Glutamatergic neuron (in vitro differentiated cells): Measurements from ENCODE around the gene KRTAP20-3. TPM values are rescaled to one million over a fixed set of nuclear protein-coding genes. Genes with fewer than 3 reads are reported as not detected.

ENCODE experiments used
- DNase-seq: peaks from one replicate; pipeline ENCODE4 v3.0.0; 2022
- H3K27ac Mint-ChIP-seq: one replicate; pipeline ENCODE4 v1.8.0; 2020; ENCODE audit warnings: mild to moderate bottlenecking, mixed read lengths, inconsistent platforms; ENCODE audit not compliant: unreplicated experiment
- H3K27me3 Mint-ChIP-seq: one replicate; pipeline ENCODE4 v1.8.0; 2020; ENCODE audit warnings: mild to moderate bottlenecking, moderate library complexity, mixed read lengths, inconsistent platforms; ENCODE audit not compliant: unreplicated experiment
- H3K36me3 Mint-ChIP-seq: one replicate; pipeline ENCODE4 v1.8.0; 2020; ENCODE audit warnings: mild to moderate bottlenecking, mixed read lengths, inconsistent platforms; ENCODE audit not compliant: unreplicated experiment
- H3K4me1 Mint-ChIP-seq: one replicate; pipeline ENCODE4 v1.8.0; 2020; ENCODE audit warnings: mild to moderate bottlenecking, low read depth, mixed read lengths, inconsistent platforms; ENCODE audit not compliant: unreplicated experiment
- H3K4me3 Mint-ChIP-seq: one replicate; pipeline ENCODE4 v1.8.0; 2020; ENCODE audit warnings: mild to moderate bottlenecking, mixed read lengths, inconsistent platforms; ENCODE audit not compliant: unreplicated experiment
- H3K9me3 Mint-ChIP-seq: one replicate; pipeline ENCODE4 v1.8.0; 2020; ENCODE audit warnings: mild to moderate bottlenecking, moderate library complexity, mixed read lengths, inconsistent platforms; ENCODE audit not compliant: unreplicated experiment
- CTCF ChIP-seq: fragments of 200-600 bp; sonication (generic); IDR thresholded peaks from one replicate; pipeline ENCODE4 v1.5.0; 2021; ENCODE audit not compliant: partially characterized antibody, unreplicated experiment
- total RNA-seq: library from RNA; stranded (reverse); fragmentation: NEBNext Ultra II Directional; extraction: Animal tissue kit (Norgen Biotek cat#: 25700); gene quantifications from one replicate; pipeline ENCODE4 v1.2.1, GENCODE V29; 2021; ENCODE audit not compliant: unreplicated experiment

The KRTAP20-3 gene
- total RNA-seq, 1 donor from 2014 or later, result not detected

- Mint-ChIP-seq H3K36me3 (no peaks in the 10 kb centered on the region), H3K4me1 (no peaks in the 10 kb centered on the region), H3K9me3 (no peaks in the 10 kb centered on the region), H3K27me3 (no peaks in the 10 kb centered on the region), H3K27ac (no peak overlapping the region), H3K4me3 (no peak overlapping the region)
- TF ChIP-seq CTCF, result no peak
- no peak for DNase-seq
Observed at GRCh38 chr21:30638686-30639085, 4.0 kb upstream of the KRTAP20-3 start.

GRCh38 chr21:30646904-30647414 is 4.3 kb downstream of the KRTAP20-3 start:
- Mint-ChIP-seq H3K4me3 (no peak overlapping the region), H3K27ac (no peak overlapping the region), H3K9me3 (no peaks in the 10 kb centered on the region), H3K36me3 (no peaks in the 10 kb centered on the region), H3K27me3 (no peaks in the 10 kb centered on the region), H3K4me1 (no peaks in the 10 kb centered on the region)
- no peak for TF ChIP-seq CTCF
- no peak for DNase-seq

DNA sequence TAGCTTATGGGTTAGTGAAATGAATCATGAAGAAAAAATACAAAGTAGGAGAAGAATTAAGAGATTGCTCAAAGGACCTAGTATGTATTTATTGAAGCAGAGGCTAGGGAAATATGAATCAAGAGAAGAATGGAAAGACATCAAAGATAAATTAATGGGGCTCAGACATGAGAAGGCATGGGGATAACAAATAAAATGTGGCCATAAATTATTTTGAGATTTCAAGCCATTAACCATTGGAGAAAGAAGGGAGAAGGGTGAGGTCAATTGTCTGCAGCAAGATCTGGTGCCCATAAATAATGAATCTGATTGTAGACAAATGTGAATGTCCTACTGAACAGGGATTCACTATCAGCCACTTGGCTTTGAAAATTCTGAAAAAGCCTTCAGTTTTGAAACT is 10.2 kb downstream of the KRTAP20-3 start:
- no peak for TF ChIP-seq CTCF
- Mint-ChIP-seq H3K9me3 (no peaks in the 10 kb centered on the region), H3K4me3 (no peak overlapping the region), H3K27me3 (no peaks in the 10 kb centered on the region), H3K27ac (no peak overlapping the region), H3K36me3 (no peaks in the 10 kb centered on the region), H3K4me1 (no peaks in the 10 kb centered on the region)
- no peak for DNase-seq

GRCh38 chr21:30668776-30669175 is 26.1 kb downstream of the KRTAP20-3 start:
- H3K4me3 Mint-ChIP-seq, result no peak overlapping the region

More at GRCh38 chr21:30668776-30669175, 26.1 kb downstream of the KRTAP20-3 start:
- no peak for TF ChIP-seq CTCF
- Mint-ChIP-seq H3K27me3 (peaks cover 3% of the 10 kb centered on the region), H3K9me3 (peaks cover 5% of the 10 kb centered on the region), H3K36me3 (no peaks in the 10 kb centered on the region), H3K27ac (no peak overlapping the region), H3K4me1 (no peaks in the 10 kb centered on the region)
- DNase-seq, result no peak
